ENCODE data around the gene SYNDIG1.

DNA sequence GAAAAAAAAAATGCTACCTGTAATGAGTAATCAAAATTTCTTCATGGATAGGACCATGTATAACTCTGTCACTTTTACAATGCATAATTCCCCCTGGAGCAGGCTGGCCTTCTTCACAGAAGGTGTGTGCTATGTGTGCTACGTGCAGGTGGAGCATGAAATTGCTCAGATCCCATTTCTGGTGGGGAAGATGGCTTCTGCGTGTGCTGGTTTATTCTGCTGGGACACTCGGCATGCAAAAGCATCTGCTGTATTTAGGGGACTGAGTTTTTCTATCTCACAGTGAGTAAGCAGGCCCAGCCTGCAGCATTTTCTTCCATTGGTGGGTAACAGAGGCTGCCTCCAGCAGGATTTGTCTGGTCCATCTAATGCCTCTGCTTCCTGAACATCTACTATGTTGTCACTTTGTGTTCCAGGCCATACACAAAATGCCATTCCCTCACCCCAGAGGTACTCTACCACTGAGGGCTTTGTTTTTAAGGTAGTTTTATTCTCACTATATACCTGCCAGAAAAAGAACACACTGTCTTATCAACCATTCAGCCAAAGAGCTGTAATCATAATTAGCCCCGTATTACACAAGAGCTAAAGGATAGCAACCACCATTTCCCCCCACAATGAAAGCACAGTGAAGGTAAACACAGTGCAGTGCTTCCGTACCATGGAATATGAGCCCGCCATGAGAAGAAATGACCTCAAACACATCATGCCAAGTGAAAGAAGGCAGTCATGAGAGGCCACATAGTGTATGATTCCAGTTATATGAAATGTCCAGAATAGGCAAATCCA is 62.4 kb downstream of the SYNDIG1 start:
- no peak for TF ChIP-seq EZH2 (IDR thresholded peaks at IDR 0.05; ENCODE audit: borderline replicate concordance, insufficient read depth, low read length, poor library complexity, severe bottlenecking)
- TF ChIP-seq, protein P1, sequence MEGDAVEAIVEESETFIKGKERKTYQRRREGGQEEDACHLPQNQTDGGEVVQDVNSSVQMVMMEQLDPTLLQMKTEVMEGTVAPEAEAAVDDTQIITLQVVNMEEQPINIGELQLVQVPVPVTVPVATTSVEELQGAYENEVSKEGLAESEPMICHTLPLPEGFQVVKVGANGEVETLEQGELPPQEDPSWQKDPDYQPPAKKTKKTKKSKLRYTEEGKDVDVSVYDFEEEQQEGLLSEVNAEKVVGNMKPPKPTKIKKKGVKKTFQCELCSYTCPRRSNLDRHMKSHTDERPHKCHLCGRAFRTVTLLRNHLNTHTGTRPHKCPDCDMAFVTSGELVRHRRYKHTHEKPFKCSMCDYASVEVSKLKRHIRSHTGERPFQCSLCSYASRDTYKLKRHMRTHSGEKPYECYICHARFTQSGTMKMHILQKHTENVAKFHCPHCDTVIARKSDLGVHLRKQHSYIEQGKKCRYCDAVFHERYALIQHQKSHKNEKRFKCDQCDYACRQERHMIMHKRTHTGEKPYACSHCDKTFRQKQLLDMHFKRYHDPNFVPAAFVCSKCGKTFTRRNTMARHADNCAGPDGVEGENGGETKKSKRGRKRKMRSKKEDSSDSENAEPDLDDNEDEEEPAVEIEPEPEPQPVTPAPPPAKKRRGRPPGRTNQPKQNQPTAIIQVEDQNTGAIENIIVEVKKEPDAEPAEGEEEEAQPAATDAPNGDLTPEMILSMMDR (IDR thresholded peaks at IDR 0.05; ENCODE audit: poor library complexity, severe bottlenecking), result no peak
- TF ChIP-seq, protein P2, sequence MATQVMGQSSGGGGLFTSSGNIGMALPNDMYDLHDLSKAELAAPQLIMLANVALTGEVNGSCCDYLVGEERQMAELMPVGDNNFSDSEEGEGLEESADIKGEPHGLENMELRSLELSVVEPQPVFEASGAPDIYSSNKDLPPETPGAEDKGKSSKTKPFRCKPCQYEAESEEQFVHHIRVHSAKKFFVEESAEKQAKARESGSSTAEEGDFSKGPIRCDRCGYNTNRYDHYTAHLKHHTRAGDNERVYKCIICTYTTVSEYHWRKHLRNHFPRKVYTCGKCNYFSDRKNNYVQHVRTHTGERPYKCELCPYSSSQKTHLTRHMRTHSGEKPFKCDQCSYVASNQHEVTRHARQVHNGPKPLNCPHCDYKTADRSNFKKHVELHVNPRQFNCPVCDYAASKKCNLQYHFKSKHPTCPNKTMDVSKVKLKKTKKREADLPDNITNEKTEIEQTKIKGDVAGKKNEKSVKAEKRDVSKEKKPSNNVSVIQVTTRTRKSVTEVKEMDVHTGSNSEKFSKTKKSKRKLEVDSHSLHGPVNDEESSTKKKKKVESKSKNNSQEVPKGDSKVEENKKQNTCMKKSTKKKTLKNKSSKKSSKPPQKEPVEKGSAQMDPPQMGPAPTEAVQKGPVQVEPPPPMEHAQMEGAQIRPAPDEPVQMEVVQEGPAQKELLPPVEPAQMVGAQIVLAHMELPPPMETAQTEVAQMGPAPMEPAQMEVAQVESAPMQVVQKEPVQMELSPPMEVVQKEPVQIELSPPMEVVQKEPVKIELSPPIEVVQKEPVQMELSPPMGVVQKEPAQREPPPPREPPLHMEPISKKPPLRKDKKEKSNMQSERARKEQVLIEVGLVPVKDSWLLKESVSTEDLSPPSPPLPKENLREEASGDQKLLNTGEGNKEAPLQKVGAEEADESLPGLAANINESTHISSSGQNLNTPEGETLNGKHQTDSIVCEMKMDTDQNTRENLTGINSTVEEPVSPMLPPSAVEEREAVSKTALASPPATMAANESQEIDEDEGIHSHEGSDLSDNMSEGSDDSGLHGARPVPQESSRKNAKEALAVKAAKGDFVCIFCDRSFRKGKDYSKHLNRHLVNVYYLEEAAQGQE (IDR thresholded peaks at IDR 0.05; ENCODE audit: borderline replicate concordance), result no peak
- no peak for TF ChIP-seq POLR2AphosphoS5 (IDR thresholded peaks at IDR 0.05)
- no peak for TF ChIP-seq MXI1 (conservative IDR thresholded peaks at IDR 0.05; ENCODE audit: poor library complexity, severe bottlenecking)
- no peak for TF ChIP-seq EP300 (conservative IDR thresholded peaks at IDR 0.05; ENCODE audit: poor library complexity, severe bottlenecking)
